GM18520 (cell line): Measurements from ENCODE around the gene AFDN.
"Not testable (repeated sequence)": the region's sequence is repeated elsewhere in the genome, so short reads cannot be mapped to it uniquely, and the experiment has no call there.

Source experiments
- ATAC-seq: cut with Tn5 transposase; IDR thresholded peaks from one replicate; pipeline ENCODE4 v1.9.1; 2021; ENCODE audit not compliant: unreplicated experiment

The AFDN gene

GRCh38 chr6:167973148-167973885 lies 146.6 kb downstream of the AFDN start:
- ATAC-seq = no peak

- no peak for ATAC-seq
Measured at GRCh38 chr6:167974640-167975344, 148.1 kb downstream of the AFDN start.

GRCh38 chr6:167975458-167975857 lies 148.7 kb downstream of the AFDN start:
- no peak for ATAC-seq

GRCh38 chr6:167976116-167976657 lies 149.5 kb downstream of the AFDN start:
- not testable (repeated sequence) for ATAC-seq

GRCh38 chr6:167976708-167977107 lies 150.0 kb downstream of the AFDN start:
- ATAC-seq = no peak

GRCh38 chr6:167977717-167978467 lies 151.2 kb downstream of the AFDN start:
- no peak for ATAC-seq

- ATAC-seq = no peak
Measured at GRCh38 chr6:167978607-167979006, 151.9 kb downstream of the AFDN start.

- no peak for ATAC-seq
Measured at GRCh38 chr6:167979436-167980139, 152.9 kb downstream of the AFDN start.

GRCh38 chr6:167980911-167981580 lies 154.3 kb downstream of the AFDN start:
- ATAC-seq = no peak

- no peak for ATAC-seq
Measured at GRCh38 chr6:167981916-167982462, 155.3 kb downstream of the AFDN start.

GRCh38 chr6:167984144-167984719 lies 157.5 kb downstream of the AFDN start:
- ATAC-seq = no peak

GRCh38 chr6:167984876-167985604 lies 158.3 kb downstream of the AFDN start:
- ATAC-seq = no peak

GRCh38 chr6:167985911-167986595 lies 159.3 kb downstream of the AFDN start:
- no peak for ATAC-seq

- no peak for ATAC-seq
Measured at GRCh38 chr6:167987396-167988153, 160.9 kb downstream of the AFDN start.

- no peak for ATAC-seq
Measured at GRCh38 chr6:167988154-167988495, 161.4 kb downstream of the AFDN start.

- no peak for ATAC-seq
Measured at GRCh38 chr6:167988945-167989841, 162.5 kb downstream of the AFDN start.
